Erythroblast (primary cell): Measurements from ENCODE around the gene TYK2.

Experiments used
- GATA1 ChIP-seq: IDR thresholded peaks from 2 replicates; pipeline ENCODE4 v1.6.1; 2011; ENCODE audit warnings: low read depth, mild to moderate bottlenecking, control low read depth, low read length, moderate library complexity
- POLR2A ChIP-seq: IDR thresholded peaks from 2 replicates; pipeline ENCODE4 v1.6.1; 2011; ENCODE audit warnings: mild to moderate bottlenecking, low read length

GRCh38 chr19:10388957-10389356, 8.6 kb upstream of the TYK2 start:
- TF ChIP-seq POLR2A (peak; percentile 39), GATA1 (no peak)
